GM13977 (cell line): ENCODE data around the gene SYK.
"Not testable (repeated sequence)": the region's sequence is repeated elsewhere in the genome, so short reads cannot be mapped to it uniquely, and the experiment has no call there.

Experiments
- DNase-seq: peaks from one replicate; pipeline ENCODE4 v3.0.0; 2012; ENCODE audit warnings: low spot score
- in situ Hi-C: fragments of 300-500 bp; cut with MboI; formaldehyde crosslinking; loops from one replicate; pipeline ENCODE4 v1.12.0; 2022; ENCODE audit warnings: low sequenced_read_pairs, low pct_unique_long_range_greater_than_20kb, mixed read lengths, inconsistent platforms; ENCODE audit not compliant: unreplicated experiment
- TF ChIP-seq, protein P1 (sequence below): IDR thresholded peaks from 2 replicates; pipeline ENCODE4 v1.5.1; 2012; ENCODE audit warnings: mild to moderate bottlenecking, control low read depth; ENCODE audit not compliant: insufficient read depth; ENCODE audit errors: extremely low read depth, missing control alignments

The SYK gene

DNA sequence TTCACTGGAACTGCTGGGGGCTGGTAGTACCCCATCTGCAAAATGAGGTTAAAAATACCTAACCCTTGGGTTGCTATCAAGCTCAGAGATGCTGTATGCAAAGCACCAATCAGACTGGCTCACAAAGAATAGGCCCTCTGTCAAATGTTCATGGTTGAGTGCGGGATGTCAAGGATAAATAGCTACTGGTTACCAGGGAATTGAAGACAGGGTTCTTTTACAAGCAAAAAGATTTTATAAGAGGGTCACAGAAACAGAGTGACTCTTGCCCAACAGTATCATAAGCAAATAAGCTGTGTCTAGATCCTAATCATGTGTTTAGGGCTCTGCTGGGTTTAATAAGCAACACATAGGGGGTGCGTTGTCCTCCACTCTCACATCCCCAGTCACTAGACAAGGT, 11.9 kb downstream of the SYK start:
- in situ Hi-C loops, result no loop called here
- no peak for DNase-seq
- TF ChIP-seq, protein P1, sequence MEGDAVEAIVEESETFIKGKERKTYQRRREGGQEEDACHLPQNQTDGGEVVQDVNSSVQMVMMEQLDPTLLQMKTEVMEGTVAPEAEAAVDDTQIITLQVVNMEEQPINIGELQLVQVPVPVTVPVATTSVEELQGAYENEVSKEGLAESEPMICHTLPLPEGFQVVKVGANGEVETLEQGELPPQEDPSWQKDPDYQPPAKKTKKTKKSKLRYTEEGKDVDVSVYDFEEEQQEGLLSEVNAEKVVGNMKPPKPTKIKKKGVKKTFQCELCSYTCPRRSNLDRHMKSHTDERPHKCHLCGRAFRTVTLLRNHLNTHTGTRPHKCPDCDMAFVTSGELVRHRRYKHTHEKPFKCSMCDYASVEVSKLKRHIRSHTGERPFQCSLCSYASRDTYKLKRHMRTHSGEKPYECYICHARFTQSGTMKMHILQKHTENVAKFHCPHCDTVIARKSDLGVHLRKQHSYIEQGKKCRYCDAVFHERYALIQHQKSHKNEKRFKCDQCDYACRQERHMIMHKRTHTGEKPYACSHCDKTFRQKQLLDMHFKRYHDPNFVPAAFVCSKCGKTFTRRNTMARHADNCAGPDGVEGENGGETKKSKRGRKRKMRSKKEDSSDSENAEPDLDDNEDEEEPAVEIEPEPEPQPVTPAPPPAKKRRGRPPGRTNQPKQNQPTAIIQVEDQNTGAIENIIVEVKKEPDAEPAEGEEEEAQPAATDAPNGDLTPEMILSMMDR, result no peak

DNA sequence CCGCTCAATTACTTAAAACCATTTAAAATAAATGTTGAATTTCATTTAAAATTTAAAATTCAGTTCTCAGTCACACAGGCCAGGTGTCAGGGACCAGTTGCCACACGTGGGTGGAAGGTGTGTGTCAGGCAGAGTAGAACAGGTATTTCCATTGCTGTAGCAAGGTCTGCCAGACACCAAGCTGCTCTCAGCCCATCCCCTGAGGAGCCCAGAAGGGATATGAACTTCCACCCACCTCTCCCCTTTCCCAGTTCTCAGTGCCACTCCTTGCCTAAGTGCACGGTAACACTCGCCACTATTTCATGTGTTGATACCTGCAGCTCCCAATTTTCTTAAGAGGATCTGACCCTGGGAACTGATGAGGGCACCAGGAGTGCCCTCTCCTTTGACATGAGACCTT, 12.7 kb downstream of the SYK start:
- in situ Hi-C loops, result no loop called here
- no peak for DNase-seq
- TF ChIP-seq, protein P1, result no peak

DNA sequence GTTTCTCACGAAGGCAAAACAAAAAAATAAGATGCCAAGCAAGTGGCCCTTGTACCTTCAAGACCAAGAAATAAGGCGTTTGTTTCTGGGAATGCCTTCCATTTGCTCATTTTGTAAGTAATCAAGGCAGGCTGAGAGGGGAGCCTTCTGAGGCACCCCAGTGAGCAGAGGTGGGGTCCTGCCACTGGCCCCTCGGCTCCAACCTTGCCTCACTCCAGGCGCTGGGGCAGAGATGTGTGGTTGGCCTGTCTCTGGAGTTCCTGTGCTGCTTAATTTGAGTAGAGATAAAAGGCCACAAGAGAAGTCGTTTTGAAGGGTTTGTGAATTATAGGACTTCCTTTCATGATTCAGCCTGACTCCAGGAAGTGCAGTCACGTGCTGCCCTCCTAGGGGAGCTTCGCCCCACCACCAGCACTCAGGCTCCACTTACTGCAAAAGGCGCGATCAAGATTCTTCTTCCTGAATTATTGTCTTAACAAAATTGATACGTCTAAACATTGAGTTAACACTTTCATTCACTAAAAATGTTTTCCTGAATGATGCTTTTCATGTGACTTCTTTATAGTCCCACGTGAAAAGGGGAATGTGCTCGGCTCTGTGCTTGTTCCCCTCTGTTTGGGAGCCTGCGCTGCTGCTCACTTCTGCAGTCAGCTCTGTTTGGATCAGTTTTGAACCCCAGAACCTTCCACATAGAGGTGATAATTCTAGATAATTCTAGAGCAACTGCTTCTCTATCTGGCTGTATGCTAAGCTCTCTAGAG, 13.7 kb downstream of the SYK start:
- in situ Hi-C loops, result no loop called here
- no peak for DNase-seq
- TF ChIP-seq, protein P1, result no peak

DNA sequence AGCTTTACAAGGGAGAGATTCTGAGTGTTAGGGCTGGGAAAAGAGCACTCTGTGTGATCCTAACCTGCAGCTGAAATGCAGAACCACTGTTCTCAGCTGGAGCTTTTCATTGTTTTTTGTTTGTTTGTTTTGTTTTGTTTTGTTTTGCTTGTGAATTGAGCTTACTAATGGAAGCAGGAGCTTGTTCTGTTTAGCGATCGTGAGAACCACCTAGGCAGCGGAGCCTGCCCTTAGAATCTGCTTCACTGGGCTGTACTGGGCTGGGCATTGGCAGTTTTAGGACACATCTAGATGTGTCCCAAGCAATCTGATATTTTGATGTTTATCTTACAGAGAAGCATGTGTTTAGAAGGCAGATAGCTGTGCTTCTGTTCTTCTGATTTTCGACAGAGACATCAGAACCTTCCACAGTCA, 14.3 kb downstream of the SYK start:
- TF ChIP-seq, protein P1, result no peak
- in situ Hi-C loops, result no loop called here
- no peak for DNase-seq

DNA sequence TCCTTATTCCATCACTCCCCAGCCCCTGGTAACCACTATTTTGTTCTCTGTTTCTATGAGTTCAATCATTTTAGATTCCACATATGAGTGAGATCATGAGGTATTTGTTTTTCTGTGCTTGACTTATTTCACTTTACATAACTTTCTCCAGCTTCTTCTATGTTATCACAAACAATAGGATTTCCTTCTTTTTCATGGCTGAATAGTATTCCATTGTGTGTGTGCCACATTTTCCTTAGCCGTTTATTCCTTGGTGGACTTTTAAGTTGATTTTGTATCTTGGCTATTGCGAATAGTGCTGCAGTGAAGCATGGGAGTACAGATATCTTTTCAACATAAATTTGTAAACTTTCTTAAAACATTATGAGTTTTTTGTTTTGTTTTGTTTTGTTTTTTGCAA, 15.1 kb downstream of the SYK start:
- TF ChIP-seq, protein P1, result no peak
- DNase-seq, result no peak
- in situ Hi-C loops, result no loop called here

DNA sequence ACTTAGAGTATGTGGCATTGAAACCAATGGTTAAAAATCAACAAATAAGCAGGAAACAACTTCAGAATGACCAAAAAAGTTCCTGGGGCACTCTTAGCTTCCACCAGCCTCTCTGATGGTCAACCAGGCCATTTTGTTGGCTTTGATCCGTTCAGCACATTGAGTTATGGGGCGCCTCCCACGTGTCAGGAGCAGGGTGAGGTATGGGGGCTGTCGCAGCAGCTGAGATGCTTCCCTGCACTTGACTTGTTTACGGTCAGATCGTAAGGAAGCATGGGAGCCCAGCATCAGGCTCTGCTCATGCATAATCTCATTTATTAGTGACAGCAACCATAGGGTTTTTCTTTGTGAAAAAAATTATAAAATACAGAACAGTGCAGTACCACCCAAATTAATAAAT, 16.7 kb downstream of the SYK start:
- DNase-seq, result no peak
- TF ChIP-seq, protein P1, result no peak
- in situ Hi-C loops, result no loop called here

DNA sequence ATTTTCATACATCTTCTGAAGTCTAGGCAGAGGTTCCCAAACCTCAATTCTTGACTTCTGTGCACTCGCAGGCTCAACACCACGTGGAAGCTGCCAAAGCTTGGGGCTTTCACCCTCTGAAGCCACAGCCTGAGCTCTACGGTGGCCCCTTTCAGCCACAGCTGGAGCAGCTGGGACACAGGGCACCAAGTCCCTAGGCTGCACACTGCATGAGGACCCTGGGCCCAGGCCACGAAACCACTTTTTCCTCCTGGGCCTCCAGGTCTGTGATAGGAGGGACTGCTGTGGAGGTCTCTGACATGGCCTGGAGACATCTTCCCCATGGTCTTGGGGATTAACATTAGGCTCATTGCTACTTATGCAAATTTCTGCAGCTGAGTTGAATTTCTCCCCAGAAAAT, 18.8 kb downstream of the SYK start:
- DNase-seq, in situ Hi-C loops: not testable (repeated sequence)

DNA sequence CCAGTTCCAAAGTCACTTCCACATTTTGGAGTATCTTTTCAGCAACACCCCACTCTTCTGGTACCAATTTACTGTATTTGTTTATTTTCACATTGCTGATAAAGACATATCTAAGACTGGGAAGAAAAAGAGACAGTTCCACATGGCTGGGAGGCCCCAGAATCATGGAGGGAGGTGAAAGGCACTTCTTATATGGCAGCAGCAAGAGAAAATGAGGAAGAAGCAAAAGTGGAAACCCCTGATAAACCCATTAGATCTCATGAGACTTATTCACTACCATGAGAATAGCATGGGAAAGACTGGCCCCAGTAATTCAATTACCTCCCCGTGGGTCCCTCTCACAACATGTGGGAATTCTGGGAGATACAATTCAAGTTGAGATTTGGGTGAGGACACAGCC, 19.6 kb downstream of the SYK start:
- in situ Hi-C loops, DNase-seq: not testable (repeated sequence)
